GM18870 (cell line): ENCODE results near the gene URB2.
"Not testable (repeated sequence)": the region's sequence is repeated elsewhere in the genome, so short reads cannot be mapped to it uniquely, and the experiment has no call there.

Source experiments
- ATAC-seq: cut with Tn5 transposase; IDR thresholded peaks from one replicate; pipeline ENCODE4 v1.9.1; 2021; ENCODE audit warnings: moderate library complexity; ENCODE audit not compliant: unreplicated experiment

URB2 gene

DNA sequence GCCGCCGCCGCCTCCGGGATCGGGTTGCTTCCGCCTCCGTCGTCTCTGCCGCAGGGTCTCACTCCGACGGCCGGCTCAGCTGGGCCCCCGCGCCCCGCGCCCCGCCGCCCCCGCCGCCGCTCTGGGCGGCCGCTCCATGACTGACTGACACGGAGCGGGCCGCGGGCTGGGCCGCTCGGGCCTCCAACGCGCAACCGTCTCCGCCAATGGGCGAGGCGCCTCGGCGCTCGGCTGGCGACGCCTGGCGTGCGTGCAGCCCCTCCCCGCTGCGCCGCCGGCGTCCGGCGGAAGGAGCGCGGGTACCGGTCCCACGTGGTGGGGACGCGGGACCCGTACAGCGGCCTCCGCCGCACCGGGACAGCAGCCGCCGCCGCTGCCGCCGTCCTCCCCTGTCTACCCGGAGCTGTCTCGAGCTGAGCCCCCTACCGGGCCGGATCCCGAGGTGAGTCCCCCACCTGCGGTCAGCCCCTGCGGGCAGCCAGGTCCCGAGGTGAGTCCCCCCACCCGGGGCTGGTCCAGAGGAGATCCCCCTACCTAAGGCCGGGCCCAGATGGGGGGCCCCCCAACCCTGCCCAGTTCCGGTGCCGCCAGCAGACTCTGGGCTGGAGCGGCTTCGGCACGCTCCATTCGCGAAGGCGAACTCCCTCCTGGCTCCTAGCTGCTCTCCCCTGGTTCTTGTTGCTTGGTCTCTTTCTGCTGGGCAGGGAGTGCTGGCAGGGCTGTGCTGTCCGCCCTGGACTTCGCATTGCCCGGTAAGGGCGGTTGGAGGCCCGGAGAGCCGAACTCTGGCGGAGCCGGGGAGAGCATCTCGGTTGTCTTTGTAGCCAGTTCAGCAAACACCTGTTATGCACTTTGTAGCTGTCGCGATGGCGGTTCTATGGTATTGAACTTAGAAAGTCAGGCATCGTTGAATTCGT is at the start of gene URB2, which contains the start of gene TAF5L:
URB2 (plus strand) TSS at position 333 of the 917 bp plus-strand sequence. CDS start 1,387 bp downstream, outside the sequence.
TAF5L (minus strand) TSS at position 208 of the 917 bp plus-strand sequence. CDS start 11,640 bp downstream, outside the sequence.
- ATAC-seq, result peak; percentile 49

DNA sequence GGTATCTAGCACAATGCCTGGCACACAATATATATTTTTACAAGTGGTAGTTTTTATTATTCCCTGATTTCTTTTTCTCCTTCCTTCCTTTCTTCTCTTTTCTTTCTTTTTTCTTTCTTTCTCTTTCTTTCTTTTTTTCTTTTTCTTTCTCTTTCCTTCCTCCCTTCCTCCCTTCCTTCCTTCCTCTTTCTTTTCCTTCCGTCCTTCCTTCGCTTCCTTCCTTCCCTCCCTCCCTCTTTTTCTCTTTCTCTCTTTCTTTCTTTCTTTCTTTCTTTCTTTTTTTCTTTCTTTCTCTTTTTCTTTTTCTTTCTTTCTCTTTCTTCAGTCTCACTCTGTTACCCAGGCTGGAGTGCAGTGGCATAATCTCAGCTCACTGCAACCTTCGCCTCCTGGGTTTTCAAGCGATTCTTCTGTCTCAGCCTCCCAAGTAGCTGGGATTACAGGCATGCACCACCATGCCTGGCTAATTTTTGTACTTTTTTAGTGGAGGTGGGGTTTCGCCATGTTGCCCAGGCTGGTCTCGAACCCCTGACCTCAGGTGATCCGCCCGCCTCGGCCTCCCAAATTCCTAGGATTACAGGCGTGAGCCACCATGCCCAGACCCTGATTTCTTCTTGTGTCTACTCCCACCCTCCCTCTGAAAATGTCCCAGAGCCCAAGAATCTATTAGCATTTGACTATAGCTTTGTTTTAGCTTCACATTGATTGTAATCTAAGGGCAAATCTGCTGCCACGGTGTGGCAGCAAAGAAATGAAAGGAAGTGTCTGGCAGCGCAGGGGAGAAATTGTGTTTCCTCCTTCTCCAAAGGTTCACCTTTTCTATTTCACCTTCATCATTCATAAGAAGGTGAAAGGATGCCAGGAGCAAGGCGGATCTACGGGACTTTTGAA is 47.6 kb upstream of the URB2 start:
- ATAC-seq, result peak; percentile 12

DNA sequence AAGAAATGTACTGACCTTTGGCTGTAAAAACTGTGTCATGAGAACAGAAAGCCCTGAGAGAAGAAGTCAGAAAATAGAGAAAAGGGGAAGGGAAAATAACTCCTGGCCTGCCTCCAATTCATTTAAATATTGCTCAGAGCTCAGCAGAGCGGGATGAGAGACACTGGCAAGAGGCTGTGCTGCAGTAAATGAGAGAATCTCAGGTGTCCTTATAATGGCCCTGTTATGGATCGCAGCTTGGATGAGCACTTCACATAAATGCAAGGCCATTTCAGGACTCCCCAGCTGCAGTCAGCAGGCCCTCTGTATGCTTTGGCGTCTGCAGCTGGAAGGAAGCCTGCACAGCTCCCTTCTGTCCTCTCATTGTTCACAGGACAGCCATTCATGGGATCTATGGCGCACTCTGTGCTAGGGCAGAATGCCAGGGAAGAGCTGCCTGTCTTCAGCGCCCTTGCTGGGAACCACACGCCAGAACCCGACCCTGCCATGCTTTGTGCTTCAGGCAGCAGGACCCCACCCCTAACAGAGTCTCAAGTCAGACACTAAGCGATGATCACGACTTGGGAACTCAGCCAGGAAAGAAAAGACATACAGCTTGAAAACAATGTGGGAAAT is 46.9 kb upstream of the URB2 start:
- ATAC-seq, result peak; percentile 75

DNA sequence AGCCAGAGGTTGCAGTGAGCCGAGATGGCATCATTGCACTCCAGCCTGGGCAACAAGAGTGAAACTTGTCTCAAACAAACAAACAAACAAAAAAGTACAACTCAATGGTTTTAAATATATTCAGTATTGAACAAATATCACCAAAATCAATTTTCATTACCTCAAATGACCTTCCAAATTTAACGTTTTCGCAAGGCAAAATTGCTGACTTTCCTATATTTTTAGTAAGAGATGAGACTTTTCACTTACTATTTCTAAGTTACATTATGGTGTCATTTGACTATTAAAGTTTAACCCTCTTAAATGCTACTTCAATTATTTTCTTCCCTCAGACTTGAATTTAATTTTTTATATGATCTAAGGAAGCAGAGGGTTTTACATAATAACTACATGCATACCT is 44.6 kb upstream of the URB2 start:
- no peak for ATAC-seq

- ATAC-seq, result no peak
Measured at GRCh38 chr1:229582011-229582694, 43.9 kb upstream of the URB2 start.

- no peak for ATAC-seq
Measured at GRCh38 chr1:229582715-229583114, 43.3 kb upstream of the URB2 start.

- no peak for ATAC-seq
Measured at GRCh38 chr1:229585338-229585737, 40.7 kb upstream of the URB2 start.

DNA sequence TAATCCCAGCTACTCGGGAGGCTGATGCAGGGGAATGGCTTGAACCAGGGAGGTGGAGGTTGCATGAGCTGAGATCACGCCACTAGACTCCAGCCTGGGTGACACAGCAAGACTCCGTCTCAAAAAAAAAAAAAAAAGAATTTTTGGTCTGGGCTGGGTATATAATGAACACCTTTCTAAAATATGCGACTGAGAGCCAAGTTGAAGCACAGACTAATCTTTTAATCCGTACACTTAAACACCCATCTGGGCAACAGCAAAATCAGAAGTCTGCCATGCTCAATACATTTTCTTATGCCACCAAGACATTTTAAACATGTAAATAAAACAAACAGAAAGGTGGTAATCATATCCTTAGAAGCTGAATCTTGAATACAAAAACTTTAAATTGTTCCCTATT is 35.9 kb upstream of the URB2 start:
- no peak for ATAC-seq

DNA sequence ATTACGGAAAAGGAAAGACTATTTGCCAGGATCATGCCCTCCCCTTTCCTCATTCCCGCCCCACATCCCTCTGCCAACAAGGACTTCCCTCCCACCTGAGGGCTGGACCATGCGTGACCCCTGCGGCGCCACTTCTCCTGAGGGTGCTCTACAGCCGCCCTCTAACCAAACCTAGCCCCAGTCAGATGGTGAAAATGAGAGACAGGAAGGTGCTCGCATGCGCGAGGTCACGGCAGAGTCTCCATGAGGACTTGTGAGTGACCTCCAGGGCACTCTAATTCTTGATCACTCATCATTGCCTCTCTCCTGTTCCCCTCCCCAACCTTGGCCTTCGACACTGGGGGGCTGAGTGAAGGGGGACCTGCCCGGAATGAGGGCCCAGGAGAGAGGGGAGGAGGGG is 32.2 kb upstream of the URB2 start:
- no peak for ATAC-seq

DNA sequence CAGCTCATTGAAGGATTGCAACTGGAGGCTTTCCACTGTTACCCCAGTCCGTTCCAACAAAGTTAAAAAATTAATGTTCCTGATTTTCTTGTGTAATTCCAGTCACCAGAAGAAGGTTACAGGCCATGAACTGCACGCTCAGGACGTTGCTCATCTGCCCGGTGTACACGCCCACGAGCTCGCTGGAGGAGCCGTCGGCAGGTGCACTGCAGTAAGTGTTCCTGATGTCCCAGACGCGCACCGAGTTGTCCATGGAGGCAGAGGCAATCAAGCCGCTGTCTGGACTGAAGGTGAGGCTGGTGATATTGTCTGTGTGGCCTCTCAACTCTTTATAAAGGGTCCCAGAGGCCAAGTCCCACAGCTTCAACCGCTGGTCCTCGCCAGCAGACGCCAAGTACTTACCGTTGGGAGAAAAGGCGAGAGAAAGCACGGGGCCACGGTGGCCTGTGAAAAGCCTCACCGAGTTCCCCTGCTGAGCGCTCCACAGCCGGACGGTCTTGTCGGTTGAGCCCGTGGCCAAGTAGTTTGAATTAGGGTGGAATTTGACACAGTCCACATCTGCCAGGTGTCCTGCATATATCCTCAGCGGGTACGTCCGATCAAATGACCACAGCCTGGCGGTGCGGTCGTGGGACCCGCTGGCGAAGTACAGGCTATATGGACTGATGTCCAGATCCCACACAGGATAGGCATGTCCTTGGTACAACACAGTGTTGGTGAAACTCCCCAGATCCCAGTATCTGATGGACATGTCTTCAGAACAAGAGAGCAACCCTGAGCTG is 31.6 kb upstream of the URB2 start:
- no peak for ATAC-seq

DNA sequence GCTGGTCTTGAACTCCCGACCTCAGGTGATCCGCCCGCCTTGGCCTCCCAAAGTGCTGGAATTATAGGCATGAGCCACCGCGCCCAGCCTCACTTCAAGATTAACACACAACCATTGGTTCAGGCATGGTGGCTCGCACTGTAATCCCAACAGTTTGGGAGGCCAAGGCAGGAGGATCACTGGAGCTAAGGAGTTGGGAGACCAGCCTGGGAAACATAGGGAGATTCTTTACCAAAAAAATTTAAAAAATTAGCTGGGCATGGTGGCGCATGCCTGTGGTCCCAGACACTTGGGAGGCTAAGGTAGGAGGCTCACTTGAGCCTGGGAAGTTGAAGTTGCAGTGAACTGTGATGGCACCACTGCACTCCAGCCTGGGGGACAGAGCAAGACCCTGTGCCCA is 30.2 kb upstream of the URB2 start:
- ATAC-seq, result not testable (repeated sequence)

GRCh38 chr1:229596925-229597699 is 28.9 kb upstream of the URB2 start:
- ATAC-seq, result no peak

GRCh38 chr1:229597877-229598276 is 28.2 kb upstream of the URB2 start:
- no peak for ATAC-seq

GRCh38 chr1:229599218-229599954 is 26.7 kb upstream of the URB2 start:
- no peak for ATAC-seq

DNA sequence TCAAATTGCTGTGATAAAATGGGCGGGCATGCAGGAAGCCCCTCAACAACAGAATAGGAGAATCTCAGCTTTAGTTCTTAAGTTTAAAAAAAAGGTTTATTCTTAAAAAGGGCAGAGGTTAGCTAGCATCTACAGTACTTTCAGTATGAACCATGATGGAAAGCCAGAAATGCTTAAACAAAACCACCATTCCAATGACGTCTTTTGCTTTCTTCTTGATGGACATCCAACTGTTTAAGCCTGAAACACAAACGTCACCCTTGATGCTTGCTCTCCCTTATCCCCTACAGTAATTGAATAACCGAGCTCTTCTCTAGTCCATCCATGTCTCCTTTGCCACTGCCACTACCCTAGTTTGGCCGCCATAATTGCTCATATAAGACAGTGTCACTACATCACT is 25.8 kb upstream of the URB2 start:
- no peak for ATAC-seq

- no peak for ATAC-seq
Measured at GRCh38 chr1:229603371-229604005, 22.6 kb upstream of the URB2 start.

GRCh38 chr1:229607370-229607769 is 18.7 kb upstream of the URB2 start:
- no peak for ATAC-seq

- ATAC-seq, result no peak
Measured at GRCh38 chr1:229608590-229608989, 17.5 kb upstream of the URB2 start.
